HG03575 (cell line): ENCODE data around the gene ANKRD62.
"Not testable (repeated sequence)": the region's sequence is repeated elsewhere in the genome, so short reads cannot be mapped to it uniquely, and the experiment has no call there.

Source experiments
- ATAC-seq: cut with Tn5 transposase; IDR thresholded peaks from one replicate; pipeline ENCODE4 v1.9.1; 2021; ENCODE audit not compliant: unreplicated experiment, insufficient number of reproducible peaks, low FRiP score; ENCODE audit errors: extremely low read depth

ANKRD62 gene

DNA sequence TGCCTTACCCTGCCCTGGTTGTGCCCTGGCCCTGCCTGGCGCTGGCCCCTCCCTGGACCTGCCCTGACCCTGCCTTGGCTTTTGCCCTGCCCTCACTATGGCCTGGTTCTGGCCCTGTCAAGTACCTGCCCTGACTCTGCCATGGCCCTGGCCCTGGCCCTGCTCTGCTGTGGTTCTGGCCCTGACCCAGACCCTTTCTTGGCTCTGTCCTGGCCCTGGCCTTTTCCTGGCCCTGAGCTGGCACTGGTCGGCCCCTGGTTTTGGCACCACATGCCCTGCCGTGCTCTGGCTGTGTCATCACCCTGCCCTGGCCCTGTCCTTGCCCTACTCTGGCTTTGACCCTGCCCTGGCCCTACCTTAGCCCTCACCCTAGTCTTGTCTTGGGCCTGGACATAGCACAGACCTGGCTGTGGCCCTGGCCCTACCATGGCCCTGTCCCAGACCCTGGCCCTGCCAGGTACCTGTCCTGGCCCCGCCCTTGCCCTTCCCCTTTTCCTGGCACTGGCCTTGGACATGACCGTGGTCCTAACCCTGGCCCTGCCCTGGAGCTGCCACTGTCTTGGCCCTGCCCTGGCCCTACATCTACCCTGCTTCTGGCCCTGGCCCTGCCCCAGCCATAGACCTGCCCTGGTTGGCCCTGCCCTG, 4.8 kb upstream of the ANKRD62 start:
- no peak for ATAC-seq

DNA sequence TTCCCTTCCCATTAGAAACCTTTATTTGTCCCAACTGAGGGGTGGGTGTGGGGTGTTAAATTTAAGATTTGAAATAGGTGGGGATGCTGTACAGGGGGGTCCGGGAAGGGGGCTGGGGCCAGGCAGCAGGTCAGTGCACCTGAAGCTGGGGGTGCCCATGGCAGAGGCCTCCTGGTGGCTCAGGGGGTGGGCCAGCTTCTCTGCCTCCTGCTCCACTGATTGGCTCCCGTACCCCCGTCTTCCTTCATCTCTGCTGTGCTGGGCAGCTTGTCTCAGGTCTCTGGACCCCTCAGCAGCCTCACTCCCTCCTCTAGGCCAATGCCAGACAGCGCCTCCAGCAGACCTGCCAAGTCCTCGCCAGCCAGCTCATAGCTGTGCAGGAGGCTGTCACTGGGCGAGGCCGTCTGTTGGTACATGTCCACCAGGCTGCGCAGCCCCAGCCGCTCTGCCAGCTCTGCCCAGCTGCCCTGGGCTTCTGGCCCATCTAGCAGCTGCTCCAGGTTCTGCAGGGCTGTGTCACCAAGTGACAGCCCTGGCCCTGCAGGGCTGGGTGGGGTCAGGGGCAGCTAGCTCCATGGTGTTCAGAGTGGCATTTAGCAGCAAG, 2.0 kb upstream of the ANKRD62 start:
- ATAC-seq, result no peak

DNA sequence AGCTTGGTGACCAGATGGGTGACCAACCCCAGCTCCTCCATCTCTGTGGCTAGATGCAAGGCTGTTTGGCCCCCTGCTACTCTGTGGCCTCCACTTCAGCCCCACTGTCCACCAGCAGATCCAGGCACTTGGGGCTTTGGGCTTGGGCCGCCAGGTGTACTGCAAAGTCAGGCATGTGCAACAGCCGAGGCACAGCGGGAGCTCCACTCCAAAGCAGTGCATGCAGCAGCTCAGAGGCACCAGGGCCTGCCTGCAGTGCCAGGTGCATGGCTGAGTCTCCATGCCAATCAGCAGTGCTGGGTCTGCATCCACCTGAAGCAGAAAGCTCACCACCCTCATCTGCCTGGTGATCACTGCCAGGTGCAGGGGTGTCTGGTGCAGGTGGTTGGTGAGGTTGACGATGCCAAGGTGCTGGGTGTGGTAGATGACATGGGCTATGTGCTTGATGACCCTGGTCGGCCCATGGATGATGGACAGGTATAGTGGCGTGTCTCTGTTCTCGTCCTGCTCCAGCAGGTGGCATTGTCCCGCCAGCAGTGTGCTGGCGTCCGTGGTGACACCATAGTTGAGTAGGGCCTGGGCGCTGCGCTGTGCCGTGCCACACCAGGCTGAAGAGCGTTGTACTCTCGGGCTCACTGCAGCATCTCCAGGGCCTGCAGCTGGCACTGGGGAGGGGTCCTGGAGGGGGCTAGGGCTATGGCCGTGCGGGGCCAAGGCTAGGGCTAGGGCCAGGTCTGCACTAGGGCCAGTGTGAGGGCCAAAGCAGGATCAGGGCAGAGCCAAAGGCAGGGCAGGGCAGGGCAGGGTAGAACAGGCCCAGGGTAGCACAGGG, 1.0 kb upstream of the ANKRD62 start:
- no peak for ATAC-seq

DNA sequence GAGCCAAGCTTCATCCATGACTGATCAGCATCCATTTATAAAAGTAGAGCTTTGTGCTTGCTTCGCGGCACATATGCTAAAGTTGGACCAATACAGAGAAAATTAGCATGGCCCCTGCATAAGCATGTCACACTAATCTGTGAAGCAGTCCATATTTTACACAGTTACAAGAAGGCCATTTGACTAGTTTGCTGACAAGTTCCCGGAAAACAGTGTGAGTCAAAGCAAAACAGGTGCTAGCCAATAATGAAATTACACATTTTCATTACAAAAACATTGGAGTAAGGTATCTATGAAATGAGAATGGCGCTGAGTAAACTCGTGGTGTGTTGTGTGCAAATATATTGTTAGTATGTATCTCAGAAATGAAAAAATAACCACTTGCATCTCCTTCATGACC, 4.7 kb downstream of the ANKRD62 start:
- ATAC-seq, result no peak

DNA sequence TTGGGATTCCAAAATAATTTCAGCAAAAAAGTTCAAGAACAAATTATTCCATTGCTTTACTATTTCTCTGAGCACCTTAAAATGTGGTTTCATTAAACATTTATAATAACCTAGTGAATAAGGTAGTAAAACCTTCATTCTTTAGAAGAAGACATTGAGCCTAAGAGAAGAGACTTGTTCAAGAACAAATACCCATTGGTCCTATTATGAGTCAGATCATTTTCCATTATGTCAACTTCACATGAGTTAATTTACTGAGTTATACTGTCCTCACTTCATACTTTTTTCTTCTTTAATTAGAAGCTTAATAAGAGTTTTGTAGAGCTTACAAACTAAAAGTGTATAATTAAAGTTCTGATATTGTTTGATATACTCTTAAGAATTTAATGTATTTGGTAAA, 5.5 kb downstream of the ANKRD62 start:
- no peak for ATAC-seq

DNA sequence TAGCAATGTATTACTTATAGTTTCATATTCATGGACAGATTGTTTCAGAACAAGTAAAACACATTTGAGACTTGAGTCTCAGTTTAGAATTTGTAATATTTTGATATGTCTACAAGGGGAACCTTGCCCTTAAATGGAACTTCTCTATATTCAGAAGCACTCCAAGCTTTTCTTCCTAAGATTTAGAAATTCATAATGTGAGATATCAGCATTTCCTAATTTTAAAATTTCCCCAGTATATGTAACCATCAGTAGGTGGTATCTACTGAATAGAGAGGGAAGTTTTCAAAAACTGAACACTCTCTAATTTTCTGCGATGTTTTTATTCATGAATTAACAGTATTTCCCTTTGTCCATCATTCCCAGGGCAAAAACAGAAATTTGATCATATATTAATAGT, 7.6 kb downstream of the ANKRD62 start:
- ATAC-seq, result no peak

DNA sequence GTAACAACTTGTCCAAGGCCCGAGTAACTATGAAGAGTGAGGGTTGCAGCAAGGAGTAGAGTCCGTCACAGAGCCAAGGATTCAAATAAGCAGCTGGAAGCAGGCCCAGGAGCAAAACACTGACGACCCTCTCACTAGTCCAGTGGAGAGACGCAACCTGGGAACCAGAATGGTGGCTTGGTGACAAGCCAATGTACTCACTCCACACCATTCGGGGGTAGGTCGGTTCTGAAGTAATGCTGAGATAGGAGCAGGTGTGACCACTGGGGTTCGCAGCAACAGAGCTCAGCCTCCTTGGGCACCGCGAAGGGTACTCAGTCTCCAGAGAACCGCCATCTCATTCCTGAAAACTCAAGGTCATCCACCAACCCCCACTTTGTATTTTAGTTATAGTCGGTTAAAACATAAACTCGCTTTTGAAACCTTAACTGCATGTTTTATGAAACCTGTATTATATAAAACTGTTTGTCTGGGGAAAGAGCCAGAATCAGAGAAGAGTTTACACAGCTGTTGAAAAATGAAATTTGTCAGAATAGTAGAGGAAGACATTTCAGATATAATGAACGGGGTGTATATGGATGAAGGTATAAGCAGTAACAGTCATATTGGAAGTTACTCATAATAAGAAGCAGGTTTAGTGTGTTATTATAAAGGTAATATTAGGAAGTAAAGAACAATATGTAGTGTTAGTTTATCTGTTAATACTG, 8.6 kb downstream of the ANKRD62 start:
- ATAC-seq, result no peak

DNA sequence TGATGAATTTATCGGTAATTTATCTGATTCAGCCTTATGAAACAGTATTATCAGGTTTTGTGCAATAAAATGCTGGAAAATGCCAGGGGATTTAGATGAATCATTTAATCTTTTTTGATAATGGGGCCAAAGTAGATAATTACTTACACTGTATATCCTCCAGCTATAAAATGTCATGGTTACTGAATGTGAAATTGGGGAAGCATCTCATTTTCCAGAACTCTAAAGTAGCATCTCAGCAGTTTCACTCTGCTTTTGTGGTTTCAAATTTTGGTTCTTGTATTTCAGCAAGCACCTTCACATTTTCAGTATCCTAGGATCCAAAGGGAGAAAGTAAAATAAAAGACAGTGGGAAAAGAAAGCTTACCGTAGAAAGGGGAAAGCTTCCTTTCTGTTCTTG, 12.8 kb downstream of the ANKRD62 start:
- ATAC-seq, result no peak

DNA sequence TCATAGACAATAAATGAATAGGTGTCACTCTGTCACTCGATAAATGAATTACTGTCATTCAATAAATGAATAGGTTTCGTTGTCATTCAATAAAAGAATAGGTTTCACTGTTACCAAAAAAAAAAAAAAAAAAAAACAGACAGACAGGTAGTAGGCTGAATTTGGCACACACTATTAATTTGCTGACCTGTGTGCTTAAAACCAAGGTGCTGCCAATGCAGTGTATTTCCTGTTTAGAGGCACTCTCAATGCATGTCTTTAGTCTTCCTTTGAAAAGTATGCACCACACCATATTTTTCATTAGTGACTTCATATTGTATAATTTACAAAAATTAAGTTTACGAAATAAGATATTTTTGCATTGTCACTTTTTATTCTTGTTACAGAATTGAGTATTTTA, 16.2 kb downstream of the ANKRD62 start:
- no peak for ATAC-seq

DNA sequence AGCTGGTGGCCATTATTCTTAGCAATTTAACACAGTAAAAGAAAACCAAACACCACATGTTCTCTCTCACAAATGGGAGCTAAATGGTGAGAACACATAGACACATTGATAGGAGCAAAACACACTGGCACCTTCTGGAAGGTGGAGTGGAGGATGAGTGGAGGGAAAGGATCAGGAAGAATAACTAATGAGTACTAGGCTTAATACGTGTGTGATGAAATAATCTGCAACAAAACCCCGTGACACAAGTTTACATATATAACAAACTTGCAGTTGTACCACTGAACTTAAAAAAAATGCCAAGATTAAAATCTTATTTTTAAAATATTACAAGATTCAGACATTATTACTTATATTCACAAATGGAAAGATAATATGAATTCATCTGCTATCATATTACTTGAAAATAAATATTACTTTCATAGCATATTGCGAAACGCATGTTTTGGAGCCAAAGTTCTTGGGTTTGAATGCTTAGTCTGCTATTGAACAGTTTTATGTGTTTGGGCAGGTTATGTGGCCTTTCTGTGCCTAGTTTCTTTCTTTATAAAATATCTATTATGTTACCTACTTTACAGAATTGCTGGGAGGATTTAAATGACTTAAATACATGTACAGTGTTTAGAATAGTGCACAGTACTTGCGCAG, 20.5 kb downstream of the ANKRD62 start:
- ATAC-seq, result no peak

DNA sequence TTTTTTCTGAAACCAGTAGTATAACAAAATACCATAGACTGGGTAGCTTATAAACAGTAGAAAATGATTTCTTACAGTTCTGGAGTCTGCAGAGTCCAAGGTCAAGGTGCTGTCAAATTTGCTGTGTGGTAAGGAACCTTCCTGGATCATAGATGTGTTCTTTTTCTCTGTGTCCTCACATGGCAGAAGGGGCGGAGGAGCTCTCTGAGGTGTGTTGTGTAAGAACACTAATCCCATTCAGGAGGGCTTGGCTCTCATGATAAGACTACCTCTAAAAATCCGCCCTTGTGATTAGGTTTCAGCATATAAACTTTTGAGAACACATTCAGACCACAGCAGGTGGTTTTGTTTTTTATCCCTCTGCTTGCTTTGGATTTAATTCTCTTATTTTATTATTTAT, 25.7 kb downstream of the ANKRD62 start:
- ATAC-seq, result no peak

DNA sequence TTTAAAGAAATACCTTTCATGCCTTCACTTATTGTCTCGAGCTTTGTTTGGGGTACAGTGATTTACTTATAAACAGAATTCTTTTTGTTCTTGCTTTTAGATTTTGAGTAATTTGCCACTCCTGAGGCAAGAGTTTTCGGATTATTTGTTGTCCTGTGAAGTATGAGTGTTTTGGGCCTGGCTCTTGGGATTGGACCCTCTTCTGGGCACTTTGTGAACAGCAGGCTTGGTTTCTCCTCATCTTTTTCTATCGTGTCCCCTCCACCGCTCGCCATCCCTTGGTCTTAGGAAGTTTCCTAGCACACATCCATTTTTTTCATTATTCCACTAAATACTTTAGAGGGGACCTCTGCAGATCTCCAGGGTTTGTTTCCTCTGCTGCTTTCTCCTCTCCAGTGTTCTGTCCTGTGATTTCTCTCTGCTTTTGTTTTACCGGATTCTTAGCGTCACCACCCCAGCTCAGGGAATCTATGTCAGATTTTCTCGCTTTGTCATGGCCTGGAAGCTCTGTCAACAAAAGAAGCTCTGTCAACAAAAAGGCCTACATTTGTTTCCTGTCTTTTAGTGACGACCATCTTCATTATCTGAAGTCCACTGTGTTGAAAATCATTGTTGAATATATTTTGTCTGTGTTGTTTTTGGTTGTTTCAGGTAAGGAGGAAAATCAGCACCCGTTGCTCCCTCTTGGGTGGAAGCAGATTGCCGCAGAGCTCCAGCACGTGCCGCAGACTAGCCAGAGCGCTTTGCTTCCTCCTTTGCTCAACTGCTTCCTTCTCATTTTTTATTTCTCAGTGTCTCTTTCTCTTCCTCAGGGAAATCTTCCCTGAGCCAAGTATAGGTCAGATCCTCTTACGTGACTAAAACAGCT, 27.8 kb downstream of the ANKRD62 start:
- ATAC-seq, result no peak

DNA sequence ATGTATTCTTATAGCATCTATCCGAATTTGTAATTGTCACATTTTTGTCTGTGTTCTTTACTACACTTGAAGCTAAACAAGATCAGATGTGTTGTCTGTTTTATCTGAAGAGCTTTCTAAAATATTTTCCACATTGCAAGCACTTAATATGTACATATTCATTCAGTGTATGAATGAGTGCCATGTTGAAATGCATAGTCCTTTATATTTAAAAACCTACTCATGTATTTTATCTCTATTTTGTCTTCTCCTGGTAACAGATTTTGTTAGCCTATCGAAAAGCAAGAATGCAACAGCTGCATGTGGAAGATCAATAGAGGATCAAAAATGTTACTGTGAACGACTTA, 28.4 kb downstream of the ANKRD62 start:
- ATAC-seq, result not testable (repeated sequence)

DNA sequence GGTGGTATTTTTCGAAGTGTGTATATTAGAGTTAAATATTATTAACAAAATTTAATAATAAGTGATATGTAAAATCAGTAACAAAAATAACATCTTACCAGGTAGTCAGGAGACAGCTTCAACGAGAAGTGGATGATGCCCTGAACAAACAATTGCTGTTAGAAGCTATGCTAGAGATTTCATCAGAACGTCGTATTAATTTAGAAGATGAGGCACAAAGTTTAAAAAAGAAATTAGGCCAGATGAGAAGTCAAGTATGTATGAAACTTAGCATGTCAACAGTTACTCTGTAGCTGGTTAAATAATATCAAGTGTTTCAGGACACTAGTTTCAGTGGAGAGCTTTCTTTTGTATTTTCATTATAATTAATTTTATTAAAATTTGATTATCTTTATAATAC, 34.0 kb downstream of the ANKRD62 start:
- ATAC-seq, result not testable (repeated sequence)

DNA sequence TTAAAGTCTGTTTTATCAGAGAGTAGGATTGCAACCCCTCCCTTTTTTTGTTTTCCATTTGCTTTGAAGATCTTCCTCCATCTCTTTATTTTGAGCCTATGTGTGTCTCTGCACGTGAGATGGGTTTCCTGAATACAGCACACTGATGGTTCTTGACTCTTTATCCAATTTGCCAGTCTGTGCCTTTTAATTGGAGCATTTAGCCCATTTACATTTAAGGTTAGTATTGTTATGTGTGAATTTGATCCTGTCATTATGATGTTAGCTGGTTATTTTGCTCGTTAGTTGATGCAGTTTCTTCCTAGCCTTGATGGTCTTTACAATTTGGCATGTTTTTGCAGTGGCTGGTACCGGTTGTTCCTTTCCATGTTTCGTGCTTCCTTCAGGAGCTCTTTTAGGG, 45.2 kb downstream of the ANKRD62 start:
- ATAC-seq, result not testable (repeated sequence)

DNA sequence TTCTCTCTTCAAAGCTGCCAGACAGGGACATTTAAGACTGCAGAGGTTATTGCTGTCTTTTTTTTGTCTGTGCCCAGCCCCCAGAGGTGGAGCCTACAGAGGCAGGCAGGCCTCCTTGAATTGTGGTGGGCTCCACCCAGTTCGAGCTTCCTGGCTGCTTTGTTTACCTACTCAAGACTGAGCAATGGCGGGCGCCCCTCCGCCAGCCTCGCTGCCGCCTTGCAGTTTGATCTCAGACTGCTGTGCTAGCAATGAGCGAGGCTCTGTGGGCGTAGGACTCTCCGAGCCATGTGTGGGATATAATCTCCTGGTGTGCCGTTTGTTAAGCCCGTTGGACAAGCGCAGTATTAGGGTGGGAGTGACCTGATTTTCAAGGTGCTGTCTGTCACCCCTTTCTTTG, 47.2 kb downstream of the ANKRD62 start:
- not testable (repeated sequence) for ATAC-seq

DNA sequence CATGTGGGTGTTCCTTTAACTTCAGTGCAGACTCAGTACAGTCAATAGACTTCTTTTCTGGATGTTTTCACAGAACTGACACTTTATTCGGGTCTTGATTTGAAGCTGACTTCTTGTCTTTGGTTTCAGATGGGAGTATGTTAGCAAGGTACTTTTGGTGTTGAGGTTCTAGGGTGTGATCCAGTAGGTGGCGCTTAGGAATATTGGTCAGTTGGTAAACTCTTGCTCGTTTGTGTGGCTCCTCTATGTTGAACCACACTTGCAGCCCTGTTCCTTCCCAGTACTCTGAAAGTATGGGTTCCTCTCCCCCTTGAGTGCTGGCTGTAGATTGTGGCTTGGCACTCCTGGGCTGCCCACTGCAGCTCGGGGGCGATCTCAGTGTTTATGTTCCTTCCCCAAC, 48.1 kb downstream of the ANKRD62 start:
- not testable (repeated sequence) for ATAC-seq

DNA sequence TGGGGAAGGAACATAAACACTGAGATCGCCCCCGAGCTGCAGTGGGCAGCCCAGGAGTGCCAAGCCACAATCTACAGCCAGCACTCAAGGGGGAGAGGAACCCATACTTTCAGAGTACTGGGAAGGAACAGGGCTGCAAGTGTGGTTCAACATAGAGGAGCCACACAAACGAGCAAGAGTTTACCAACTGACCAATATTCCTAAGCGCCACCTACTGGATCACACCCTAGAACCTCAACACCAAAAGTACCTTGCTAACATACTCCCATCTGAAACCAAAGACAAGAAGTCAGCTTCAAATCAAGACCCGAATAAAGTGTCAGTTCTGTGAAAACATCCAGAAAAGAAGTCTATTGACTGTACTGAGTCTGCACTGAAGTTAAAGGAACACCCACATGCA, 55.8 kb downstream of the ANKRD62 start:
- ATAC-seq, result not testable (repeated sequence)
